Activated T-helper 2 cell treated with anti-CD3 and anti-CD28 coated beads, Interferon-gamma antibody, Interleukin-2, Interleukin-4, amounts not matched to agents 10 μg/mL and 5 μg/mL and 100 μg/mL, durations not matched to agents 14 hours and 24 hours and 36 hours (primary cell): ENCODE results near the gene CCBE1. TPM values are rescaled to one million over a fixed set of nuclear protein-coding genes. Genes with fewer than 3 reads are reported as not detected.

Experiments used
- DNase-seq: peaks from one replicate; pipeline ENCODE4 v3.0.0; 2021; ENCODE audit warnings: low spot score
- H3K27ac Mint-ChIP-seq: one replicate; pipeline ENCODE4 v1.8.0; 2021; ENCODE audit warnings: mixed read lengths
- H3K27me3 Mint-ChIP-seq: one replicate; pipeline ENCODE4 v1.8.0; 2021; ENCODE audit warnings: low read depth, mixed read lengths
- H3K36me3 Mint-ChIP-seq: one replicate; pipeline ENCODE4 v1.8.0; 2021; ENCODE audit warnings: low read depth, mixed read lengths
- H3K4me1 Mint-ChIP-seq: one replicate; pipeline ENCODE4 v1.8.0; 2021; ENCODE audit warnings: low read depth, mixed read lengths
- H3K4me3 Mint-ChIP-seq: one replicate; pipeline ENCODE4 v1.8.0; 2021; ENCODE audit warnings: low read depth, mild to moderate bottlenecking, moderate library complexity, mixed read lengths
- H3K9me3 Mint-ChIP-seq: one replicate; pipeline ENCODE4 v1.8.0; 2021; ENCODE audit warnings: mixed read lengths
- intact Hi-C: fragments of 100-400 bp; cut with micrococcal nuclease; formaldehyde crosslinking; loops from one replicate; pipeline ENCODE4 v1.15.1; 2023
- total RNA-seq: library from RNA; stranded (reverse); gene quantifications from 2 replicates; pipeline ENCODE4 v1.2.3, GENCODE V29; 2022

The CCBE1 gene
- total RNA-seq, 1 donor from 2014 or later: not detected

DNA sequence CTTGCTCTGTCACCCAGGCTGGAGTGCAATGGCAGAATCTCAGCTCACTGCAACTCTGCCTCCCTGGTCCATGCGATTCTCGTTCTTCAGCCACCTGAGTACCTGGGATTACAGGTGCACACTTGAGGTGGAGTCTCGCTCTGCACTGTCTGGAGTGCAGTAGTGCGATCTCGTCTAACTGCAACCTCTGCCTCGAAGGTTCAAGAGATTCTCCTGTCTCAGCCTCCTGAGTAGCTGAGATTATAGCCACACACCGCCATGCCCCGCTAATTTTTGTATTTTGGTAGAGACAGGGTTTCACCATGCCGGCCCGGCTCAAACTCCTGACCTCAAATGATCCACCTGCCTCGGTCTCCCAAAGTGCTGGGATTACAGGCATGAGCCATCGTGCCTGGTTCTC is 83.3 kb downstream of the CCBE1 start:
- no peaks in the 10 kb centered on the region for H3K9me3 Mint-ChIP-seq
- no peak for DNase-seq

DNA sequence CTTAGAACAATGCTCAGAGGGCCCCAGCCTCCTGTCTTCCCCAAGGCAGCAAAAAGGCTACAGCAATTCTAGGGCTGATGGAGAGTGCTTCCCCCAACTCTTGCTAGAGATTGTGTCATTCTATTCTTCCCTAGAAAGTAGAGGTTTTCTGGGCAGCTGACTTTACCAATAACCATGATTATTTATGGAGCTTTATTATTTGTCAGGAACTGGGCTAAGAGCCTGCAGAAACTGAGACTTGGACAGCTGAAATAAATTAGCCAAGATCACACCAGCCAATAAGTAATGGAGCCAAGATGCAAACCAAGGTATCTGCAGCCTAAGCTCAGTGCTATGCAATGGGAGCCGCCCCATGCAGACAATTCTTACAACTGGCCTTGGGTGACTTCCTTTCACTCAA is 84.8 kb downstream of the CCBE1 start:
- Mint-ChIP-seq H3K27ac (no peak overlapping the region), H3K4me1 (no peaks in the 10 kb centered on the region), H3K4me3 (no peak overlapping the region), H3K9me3 (no peaks in the 10 kb centered on the region), H3K27me3 (no peaks in the 10 kb centered on the region), H3K36me3 (no peaks in the 10 kb centered on the region)
- intact Hi-C loops: no loop called here
- no peak for DNase-seq

More for the DNA sequence above, 83.3 kb downstream of the CCBE1 start:
- Mint-ChIP-seq H3K27ac (no peak overlapping the region), H3K27me3 (no peaks in the 10 kb centered on the region), H3K4me1 (no peaks in the 10 kb centered on the region), H3K4me3 (no peak overlapping the region), H3K36me3 (no peaks in the 10 kb centered on the region)
- intact Hi-C loops: no loop called here

DNA sequence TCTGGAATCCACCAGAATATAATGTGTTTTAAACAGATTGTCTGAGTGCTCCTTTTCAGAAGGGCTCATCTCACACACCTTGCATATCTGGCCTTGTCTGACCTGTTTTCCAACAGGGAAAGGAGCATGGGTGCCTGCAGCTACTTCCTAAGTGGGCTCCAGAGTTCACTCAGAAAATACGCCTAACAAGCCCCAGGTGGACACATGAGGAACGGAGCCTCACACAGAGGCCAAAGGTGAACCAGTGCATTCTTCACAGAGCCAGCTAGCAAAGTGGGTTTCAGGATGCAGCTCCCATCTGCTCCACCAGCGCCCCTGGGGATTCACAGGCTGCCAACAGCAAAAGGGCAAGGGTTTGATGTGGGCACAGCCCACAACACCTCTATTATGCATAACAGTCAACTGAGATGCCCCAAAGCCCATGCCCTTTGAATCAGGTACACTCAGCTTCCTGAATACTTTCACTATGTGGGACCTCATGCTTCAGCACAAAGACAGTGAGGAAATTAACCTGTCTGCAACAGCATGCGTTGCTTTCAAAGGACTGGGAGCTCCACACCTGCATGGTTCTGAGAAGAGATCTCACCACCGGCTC is 86.6 kb downstream of the CCBE1 start:
- Mint-ChIP-seq H3K4me3 (no peak overlapping the region), H3K36me3 (no peaks in the 10 kb centered on the region), H3K9me3 (no peaks in the 10 kb centered on the region), H3K4me1 (no peaks in the 10 kb centered on the region), H3K27ac (no peak overlapping the region), H3K27me3 (no peaks in the 10 kb centered on the region)
- intact Hi-C loops: no loop called here
- no peak for DNase-seq

DNA sequence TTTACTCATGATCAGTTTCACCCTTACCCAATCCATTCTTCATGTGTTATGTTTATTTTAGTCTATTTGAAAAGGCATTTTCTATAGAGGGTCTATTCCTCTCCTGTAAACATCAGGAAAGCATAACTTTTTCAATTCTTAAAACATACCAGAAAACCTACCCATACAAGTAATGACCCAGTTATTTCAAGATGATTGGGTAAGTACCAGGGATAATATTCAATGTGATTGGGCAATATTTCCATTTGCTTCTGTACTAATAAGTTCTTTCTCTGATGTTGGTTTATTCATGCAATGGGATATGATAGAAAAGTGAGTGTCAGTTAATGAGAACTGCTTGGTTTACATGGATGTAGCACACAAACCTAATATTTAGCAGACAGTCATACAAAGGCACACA is 87.6 kb downstream of the CCBE1 start:
- DNase-seq: no peak
- H3K36me3 Mint-ChIP-seq: no peaks in the 10 kb centered on the region
- intact Hi-C loops: no loop called here
- H3K4me3 Mint-ChIP-seq: no peak overlapping the region
- no peaks in the 10 kb centered on the region for H3K27me3 Mint-ChIP-seq
- H3K9me3 Mint-ChIP-seq: no peaks in the 10 kb centered on the region
- H3K4me1 Mint-ChIP-seq: no peaks in the 10 kb centered on the region
- no peak overlapping the region for H3K27ac Mint-ChIP-seq

DNA sequence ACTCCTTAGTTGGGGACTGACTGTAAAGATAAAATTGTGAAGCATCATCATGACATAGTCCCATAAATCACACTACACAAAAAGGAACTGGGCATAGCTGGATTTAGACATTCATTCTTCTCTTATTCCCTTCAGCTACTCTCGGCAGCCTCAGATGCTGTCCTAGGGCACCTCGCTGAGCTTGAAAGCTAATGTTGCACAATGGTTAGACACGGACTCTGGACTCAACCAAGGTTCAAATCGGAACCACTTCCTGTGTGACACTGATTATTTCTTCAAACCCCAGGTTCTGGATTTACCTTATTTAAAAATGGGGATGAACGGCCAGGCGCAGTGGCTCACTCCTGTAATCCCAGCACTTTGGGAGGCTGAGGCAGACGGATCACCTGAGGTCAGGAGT is 89.8 kb downstream of the CCBE1 start:
- no peaks in the 10 kb centered on the region for H3K27me3 Mint-ChIP-seq
- H3K9me3 Mint-ChIP-seq: no peaks in the 10 kb centered on the region
- no peaks in the 10 kb centered on the region for H3K4me1 Mint-ChIP-seq
- H3K4me3 Mint-ChIP-seq: no peak overlapping the region
- no peaks in the 10 kb centered on the region for H3K36me3 Mint-ChIP-seq
- intact Hi-C loops: no loop called here
- H3K27ac Mint-ChIP-seq: no peak overlapping the region
- no peak for DNase-seq

DNA sequence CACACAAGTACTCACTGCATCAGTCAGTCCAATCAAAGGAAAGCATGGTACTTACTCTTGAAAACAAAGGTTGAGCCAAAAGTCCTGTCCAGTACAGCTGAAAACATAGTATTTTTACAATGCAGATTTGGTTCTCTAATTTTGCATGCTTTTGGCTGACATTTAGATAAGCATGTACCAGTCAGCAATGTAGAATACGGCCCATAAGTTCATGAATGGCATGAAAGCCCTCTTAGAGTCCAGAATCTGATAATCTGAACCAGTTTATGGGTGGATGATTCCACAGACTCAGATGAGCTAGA is 90.2 kb downstream of the CCBE1 start:
- no peak for DNase-seq
- no peaks in the 10 kb centered on the region for H3K36me3 Mint-ChIP-seq
- no peaks in the 10 kb centered on the region for H3K4me1 Mint-ChIP-seq
- H3K9me3 Mint-ChIP-seq: no peaks in the 10 kb centered on the region
- H3K4me3 Mint-ChIP-seq: no peak overlapping the region
- no peak overlapping the region for H3K27ac Mint-ChIP-seq
- no peaks in the 10 kb centered on the region for H3K27me3 Mint-ChIP-seq
- intact Hi-C loops: no loop called here

DNA sequence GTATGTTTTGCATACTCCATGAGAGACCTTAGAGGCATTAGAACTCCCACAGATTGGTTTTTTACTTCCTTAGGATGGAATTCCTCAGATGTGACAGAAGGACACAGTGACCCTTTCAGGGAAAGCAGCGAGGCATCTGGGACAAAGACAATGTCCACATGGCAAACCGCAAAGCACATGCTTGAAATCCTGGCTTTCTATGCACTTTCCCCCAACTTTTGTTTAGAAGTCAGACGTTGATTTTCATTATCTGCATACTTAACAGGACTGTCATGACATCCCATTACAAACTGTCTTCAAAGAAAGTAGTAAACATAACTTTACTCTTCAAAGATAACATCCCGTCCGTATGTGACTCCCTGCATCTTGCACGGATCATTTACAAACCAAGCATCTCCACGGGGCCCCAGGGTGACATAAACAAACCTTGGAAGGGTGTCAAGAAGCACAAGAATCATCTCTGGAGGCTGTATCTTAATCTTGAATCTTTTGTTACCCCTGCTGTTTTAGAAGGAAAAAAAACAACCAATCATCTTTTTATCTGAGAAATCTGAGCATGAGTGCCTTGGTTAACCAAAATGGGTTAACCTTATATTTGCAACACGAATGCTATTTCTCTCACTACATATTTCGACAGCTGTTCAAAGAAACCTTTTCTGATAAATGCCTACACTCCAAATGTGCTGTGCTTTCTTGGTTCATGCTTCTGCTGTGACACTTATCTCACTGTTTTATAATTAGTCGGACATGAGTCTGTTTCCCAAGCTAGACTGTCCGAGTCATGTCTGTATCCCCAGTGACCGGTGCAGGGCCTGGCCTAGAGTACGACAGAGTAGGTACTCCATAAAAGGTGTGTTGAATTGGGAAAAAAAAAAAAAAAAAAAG is 90.8 kb downstream of the CCBE1 start:
- DNase-seq: no peak
- intact Hi-C loops: no loop called here
- no peaks in the 10 kb centered on the region for H3K4me1 Mint-ChIP-seq
- no peak overlapping the region for H3K27ac Mint-ChIP-seq
- no peaks in the 10 kb centered on the region for H3K27me3 Mint-ChIP-seq
- H3K4me3 Mint-ChIP-seq: no peak overlapping the region
- H3K36me3 Mint-ChIP-seq: no peaks in the 10 kb centered on the region
- no peaks in the 10 kb centered on the region for H3K9me3 Mint-ChIP-seq

DNA sequence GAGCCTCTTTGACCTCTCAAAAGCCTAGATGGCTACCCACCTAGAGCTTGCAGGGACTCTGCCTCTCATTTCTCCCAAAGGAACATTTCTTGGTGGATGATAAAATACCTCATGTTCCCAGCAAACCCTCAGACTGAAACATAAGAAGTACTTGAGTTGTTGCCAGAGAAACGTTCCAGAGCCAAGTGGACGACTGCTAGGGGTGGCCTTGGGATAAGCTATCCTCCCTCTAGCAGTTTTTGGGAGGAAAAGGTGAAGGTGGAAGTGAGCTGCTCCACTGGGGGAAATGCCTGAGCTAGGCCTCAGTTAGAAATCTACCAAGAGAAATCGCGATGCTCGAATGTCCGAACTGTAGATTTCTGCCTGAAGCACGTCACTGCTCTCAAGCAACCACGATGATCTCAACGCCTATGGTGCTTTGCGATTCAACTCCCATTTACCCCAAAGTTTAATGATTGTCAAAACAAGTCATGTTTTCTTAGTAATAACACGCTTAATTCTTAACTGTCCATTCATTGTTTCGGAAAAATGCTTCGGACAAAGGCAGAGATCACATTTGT is 91.5 kb downstream of the CCBE1 start:
- H3K36me3 Mint-ChIP-seq: no peaks in the 10 kb centered on the region
- no peak overlapping the region for H3K4me3 Mint-ChIP-seq
- no peak for DNase-seq
- no peaks in the 10 kb centered on the region for H3K4me1 Mint-ChIP-seq
- no peaks in the 10 kb centered on the region for H3K9me3 Mint-ChIP-seq
- intact Hi-C loops: no loop called here
- H3K27me3 Mint-ChIP-seq: no peaks in the 10 kb centered on the region
- H3K27ac Mint-ChIP-seq: no peak overlapping the region

DNA sequence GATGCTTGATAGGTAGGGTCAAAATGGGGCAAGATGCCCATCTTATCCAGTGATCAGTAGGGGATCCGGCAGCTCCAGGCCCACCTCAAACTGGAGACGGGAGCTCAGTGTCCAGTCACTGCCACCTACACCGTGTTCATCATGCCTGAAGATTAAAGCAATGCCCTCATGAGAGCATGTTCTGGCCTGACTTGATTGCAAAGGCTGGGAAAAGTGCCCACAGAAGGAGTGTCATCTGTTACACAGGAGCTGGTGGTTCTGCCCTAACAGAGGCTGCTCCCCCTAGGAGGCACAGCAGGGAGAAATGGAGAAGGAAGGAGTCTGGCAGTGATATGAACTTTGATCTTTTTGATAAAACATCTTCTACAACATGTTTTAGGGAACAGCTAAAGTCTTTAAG is 92.3 kb downstream of the CCBE1 start:
- no peak for DNase-seq
- H3K4me3 Mint-ChIP-seq: no peak overlapping the region
- no peaks in the 10 kb centered on the region for H3K27me3 Mint-ChIP-seq
- no peaks in the 10 kb centered on the region for H3K4me1 Mint-ChIP-seq
- no peaks in the 10 kb centered on the region for H3K36me3 Mint-ChIP-seq
- H3K9me3 Mint-ChIP-seq: no peaks in the 10 kb centered on the region
- intact Hi-C loops: no loop called here
- H3K27ac Mint-ChIP-seq: no peak overlapping the region

DNA sequence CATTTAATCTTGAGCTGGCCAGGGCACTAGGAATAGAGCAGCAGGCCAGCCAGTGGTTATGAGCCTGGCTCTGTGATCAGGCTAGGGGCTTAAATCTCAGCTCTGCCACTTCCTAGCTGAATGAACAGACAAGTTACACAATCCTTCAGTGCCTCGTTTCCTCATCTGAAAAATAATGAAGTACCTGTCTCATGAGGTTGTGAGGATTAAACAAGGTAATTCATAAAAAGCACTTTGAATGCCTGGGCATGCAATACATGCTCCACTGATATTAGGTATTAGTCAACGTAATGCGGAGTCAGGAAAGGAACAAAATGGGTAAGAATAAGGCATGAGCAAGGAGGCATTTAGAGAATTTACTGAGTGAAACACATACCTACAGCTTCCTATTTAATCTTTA is 100.2 kb downstream of the CCBE1 start:
- no peaks in the 10 kb centered on the region for H3K4me1 Mint-ChIP-seq

DNA sequence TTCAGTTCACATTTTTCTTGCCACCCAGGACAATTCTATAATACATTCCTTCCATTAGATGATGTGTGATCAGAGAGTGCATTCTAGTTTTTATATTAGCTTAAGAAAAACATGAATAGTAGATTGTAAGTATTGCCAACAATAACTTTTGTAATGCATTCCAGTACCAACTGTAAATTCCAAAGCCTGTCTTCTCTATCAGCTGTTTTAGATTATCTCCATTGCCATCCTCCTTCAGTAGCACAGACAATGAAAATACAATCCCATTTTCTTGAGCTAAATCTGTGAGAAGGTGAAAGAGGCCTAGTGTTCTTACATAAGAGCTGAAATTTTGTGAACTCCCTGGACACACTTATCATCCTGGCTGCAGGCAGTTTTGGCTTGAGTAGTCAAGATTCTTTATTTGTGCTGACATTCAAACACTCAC is 103.9 kb downstream of the CCBE1 start:
- Mint-ChIP-seq H3K4me1 (no peaks in the 10 kb centered on the region), H3K27me3 (no peaks in the 10 kb centered on the region), H3K4me3 (no peak overlapping the region), H3K36me3 (no peaks in the 10 kb centered on the region), H3K9me3 (no peaks in the 10 kb centered on the region), H3K27ac (no peak overlapping the region)
- intact Hi-C loops: no loop called here
- no peak for DNase-seq

More for the DNA sequence above, 100.2 kb downstream of the CCBE1 start:
- Mint-ChIP-seq H3K27ac (no peak overlapping the region), H3K36me3 (no peaks in the 10 kb centered on the region), H3K9me3 (no peaks in the 10 kb centered on the region), H3K4me3 (no peak overlapping the region), H3K27me3 (no peaks in the 10 kb centered on the region)
- no peak for DNase-seq
- intact Hi-C loops: no loop called here

DNA sequence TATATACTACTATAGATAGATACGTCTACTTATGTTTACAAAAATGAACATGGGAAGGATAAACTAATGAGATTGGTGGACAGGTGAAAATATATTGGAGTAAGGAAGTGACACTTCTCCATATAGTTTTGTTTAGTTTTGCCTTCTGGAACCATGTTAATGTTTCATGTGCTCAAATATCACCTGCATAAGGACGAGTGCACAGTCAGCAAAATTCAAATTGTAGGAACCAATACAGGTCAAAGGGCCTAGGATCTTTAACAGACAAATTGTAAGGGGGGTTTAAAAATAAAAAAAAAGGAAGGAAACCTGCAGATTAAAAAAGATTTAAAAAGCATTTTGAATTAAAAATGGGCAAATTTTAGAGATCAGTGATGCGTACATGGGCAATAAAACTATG is 104.6 kb downstream of the CCBE1 start:
- Mint-ChIP-seq H3K4me3 (no peak overlapping the region), H3K27ac (no peak overlapping the region), H3K9me3 (no peaks in the 10 kb centered on the region), H3K36me3 (no peaks in the 10 kb centered on the region), H3K27me3 (no peaks in the 10 kb centered on the region), H3K4me1 (no peaks in the 10 kb centered on the region)
- no peak for DNase-seq
- intact Hi-C loops: no loop called here

DNA sequence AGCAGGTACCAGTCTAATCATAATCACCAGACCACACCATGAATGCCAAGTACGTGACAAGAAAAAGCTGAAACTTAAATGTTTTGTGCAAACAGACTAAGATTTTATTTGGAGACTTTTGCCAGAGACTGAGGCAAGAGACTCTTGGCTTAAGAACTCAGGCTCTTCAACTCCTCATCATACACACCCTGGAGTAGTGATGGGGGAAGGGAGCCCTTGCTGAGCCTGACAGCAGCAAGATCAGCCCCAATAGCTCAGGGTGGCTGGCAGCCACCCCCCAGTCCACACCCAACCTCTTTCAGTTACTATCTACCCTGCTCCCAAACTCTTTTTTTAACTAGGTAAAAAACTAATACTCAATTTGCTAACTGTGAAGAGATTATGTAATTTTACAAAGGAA is 114.8 kb downstream of the CCBE1 start:
- H3K4me1 Mint-ChIP-seq: no peaks in the 10 kb centered on the region
- H3K9me3 Mint-ChIP-seq: no peaks in the 10 kb centered on the region
- no peak overlapping the region for H3K4me3 Mint-ChIP-seq
- no peak overlapping the region for H3K27ac Mint-ChIP-seq
- DNase-seq: no peak
- no peaks in the 10 kb centered on the region for H3K36me3 Mint-ChIP-seq
- intact Hi-C loops: no loop called here
- peaks cover 2% of the 10 kb centered on the region for H3K27me3 Mint-ChIP-seq
